WTC11 (cell line): ENCODE measurements around the gene RRAD.

Experiments
- ETV6 ChIP-seq: sonication (generic); formaldehyde crosslinking; IDR thresholded peaks from 2 replicates; pipeline ENCODE4 v1.8.1; 2022; ENCODE audit warnings: mild to moderate bottlenecking, missing genetic modification reagents
- GABPB1 ChIP-seq: sonication (generic); formaldehyde crosslinking; IDR thresholded peaks from 2 replicates; pipeline ENCODE4 v1.8.1; 2023; ENCODE audit warnings: mild to moderate bottlenecking, missing genetic modification reagents
- JAZF1 ChIP-seq: fragments of 250-450 bp; sonication (Bioruptor Pico); IDR thresholded peaks from 2 replicates; pipeline ENCODE4 v1.9.0; 2021; ENCODE audit warnings: moderate library complexity, mild to moderate bottlenecking, inconsistent platforms
- JUN ChIP-seq: sonication (generic); formaldehyde crosslinking; IDR thresholded peaks from 2 replicates; pipeline ENCODE4 v1.8.0; 2023; ENCODE audit warnings: mild to moderate bottlenecking, missing genetic modification reagents
- NFE2L1 ChIP-seq: sonication (generic); formaldehyde crosslinking; IDR thresholded peaks from 2 replicates; pipeline ENCODE4 v1.8.1; 2023; ENCODE audit warnings: missing genetic modification reagents
- NR1H2 ChIP-seq: sonication (generic); formaldehyde crosslinking; IDR thresholded peaks from 2 replicates; pipeline ENCODE4 v1.9.0; 2021; ENCODE audit warnings: mild to moderate bottlenecking, moderate library complexity, missing genetic modification reagents
- ZNF263 ChIP-seq: sonication (generic); formaldehyde crosslinking; IDR thresholded peaks from 2 replicates; pipeline ENCODE4 v1.8.1; 2022; ENCODE audit warnings: low read depth, mild to moderate bottlenecking, moderate library complexity, missing genetic modification reagents
- TF ChIP-seq, protein P1 (sequence below): fragments of 200-600 bp; IDR thresholded peaks from 2 replicates; pipeline ENCODE4 v1.8.0; 2022; ENCODE audit warnings: antibody characterized with exemption
- TF ChIP-seq, protein P2 (sequence below): sonication (generic); formaldehyde crosslinking; IDR thresholded peaks from 2 replicates; pipeline ENCODE4 v1.8.0; 2022; ENCODE audit warnings: mild to moderate bottlenecking, missing genetic modification reagents

DNA sequence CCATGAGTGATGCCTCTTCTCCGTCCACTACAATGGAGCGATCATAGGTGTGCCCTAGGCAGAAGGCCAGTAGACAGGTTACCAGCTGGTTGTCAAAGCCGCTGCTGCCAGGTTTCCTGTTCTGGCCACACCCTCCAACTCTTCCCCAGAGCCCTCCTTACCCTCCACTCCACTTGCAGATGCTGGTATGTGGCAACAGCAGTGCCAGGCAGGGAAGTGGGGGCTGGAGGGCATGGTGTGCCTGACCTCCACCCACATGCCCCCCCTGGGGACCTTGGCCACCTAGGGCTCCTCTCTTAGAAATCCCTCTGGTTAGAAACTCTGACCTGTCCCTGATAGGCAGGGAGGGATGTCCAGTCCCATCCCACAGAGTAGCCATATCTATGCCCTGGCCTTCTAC is 1.5 kb downstream of the RRAD start:
- TF ChIP-seq, protein P1, sequence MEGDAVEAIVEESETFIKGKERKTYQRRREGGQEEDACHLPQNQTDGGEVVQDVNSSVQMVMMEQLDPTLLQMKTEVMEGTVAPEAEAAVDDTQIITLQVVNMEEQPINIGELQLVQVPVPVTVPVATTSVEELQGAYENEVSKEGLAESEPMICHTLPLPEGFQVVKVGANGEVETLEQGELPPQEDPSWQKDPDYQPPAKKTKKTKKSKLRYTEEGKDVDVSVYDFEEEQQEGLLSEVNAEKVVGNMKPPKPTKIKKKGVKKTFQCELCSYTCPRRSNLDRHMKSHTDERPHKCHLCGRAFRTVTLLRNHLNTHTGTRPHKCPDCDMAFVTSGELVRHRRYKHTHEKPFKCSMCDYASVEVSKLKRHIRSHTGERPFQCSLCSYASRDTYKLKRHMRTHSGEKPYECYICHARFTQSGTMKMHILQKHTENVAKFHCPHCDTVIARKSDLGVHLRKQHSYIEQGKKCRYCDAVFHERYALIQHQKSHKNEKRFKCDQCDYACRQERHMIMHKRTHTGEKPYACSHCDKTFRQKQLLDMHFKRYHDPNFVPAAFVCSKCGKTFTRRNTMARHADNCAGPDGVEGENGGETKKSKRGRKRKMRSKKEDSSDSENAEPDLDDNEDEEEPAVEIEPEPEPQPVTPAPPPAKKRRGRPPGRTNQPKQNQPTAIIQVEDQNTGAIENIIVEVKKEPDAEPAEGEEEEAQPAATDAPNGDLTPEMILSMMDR = no peak
- TF ChIP-seq ZNF263 (CRISPR knock-in tag) = no peak
- no peak for TF ChIP-seq ETV6 (CRISPR knock-in tag)
- TF ChIP-seq, protein P2, sequence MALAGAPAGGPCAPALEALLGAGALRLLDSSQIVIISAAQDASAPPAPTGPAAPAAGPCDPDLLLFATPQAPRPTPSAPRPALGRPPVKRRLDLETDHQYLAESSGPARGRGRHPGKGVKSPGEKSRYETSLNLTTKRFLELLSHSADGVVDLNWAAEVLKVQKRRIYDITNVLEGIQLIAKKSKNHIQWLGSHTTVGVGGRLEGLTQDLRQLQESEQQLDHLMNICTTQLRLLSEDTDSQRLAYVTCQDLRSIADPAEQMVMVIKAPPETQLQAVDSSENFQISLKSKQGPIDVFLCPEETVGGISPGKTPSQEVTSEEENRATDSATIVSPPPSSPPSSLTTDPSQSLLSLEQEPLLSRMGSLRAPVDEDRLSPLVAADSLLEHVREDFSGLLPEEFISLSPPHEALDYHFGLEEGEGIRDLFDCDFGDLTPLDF = no peak
- TF ChIP-seq NFE2L1 (CRISPR knock-in tag) = no peak
- TF ChIP-seq NR1H2 (CRISPR knock-in tag) = no peak
- TF ChIP-seq GABPB1 (CRISPR knock-in tag) = no peak
- no peak for TF ChIP-seq JAZF1 (CRISPR knock-in tag)
- no peak for TF ChIP-seq JUN (CRISPR knock-in tag)
